Activated CD4-positive, alpha-beta T cell treated with anti-CD3 and anti-CD28 coated beads, Interleukin-2, Interleukin-4, amounts not matched to agents 100 ng/mL and 50 ng/mL, durations not matched to agents 16 hours and 8 hours (primary cell): ENCODE results near the gene TMEM74B.

Experiments used
- DNase-seq: peaks from one replicate; pipeline ENCODE4 v3.0.0-alpha.2; 2020; ENCODE audit warnings: low spot score

The TMEM74B gene

DNA sequence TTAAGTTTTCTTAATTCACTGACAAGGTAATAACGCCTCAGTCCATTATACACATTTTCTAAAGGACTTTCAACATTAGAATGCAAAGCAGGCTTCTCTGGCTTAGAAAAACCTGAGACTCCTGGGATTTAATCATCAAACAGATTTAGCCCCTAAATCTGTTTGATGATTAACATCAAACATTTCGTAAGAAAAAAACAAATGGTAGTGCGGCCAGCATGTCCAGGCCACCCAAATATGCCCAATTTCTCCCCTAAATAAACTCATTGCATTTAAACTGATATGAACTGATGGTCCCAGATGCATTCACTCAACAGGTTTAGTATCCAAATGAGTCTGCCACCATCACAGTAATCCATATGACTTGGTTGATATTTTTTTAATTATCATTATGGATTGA lies 6.2 kb downstream of the TMEM74B start:
- no peak for DNase-seq

DNA sequence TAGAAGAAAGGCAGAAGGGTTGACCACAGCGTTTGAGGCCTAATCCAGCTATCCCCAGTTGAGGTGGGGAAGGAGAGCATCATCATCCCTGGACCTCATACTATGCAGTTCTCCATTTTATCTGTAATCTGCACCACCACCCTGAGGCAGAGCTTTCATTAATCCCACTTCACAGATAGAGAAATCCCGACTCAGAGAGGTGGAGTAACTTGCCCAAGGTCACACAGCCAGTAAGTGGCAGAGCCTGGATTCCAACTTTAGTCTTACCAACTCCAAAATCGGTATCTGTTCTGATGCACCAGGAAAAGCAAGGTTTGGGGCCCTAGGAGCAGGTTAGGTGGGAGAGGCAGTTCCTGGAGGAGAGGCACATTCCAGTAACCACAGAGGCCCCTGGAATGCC lies 6.7 kb downstream of the TMEM74B start:
- no peak for DNase-seq

DNA sequence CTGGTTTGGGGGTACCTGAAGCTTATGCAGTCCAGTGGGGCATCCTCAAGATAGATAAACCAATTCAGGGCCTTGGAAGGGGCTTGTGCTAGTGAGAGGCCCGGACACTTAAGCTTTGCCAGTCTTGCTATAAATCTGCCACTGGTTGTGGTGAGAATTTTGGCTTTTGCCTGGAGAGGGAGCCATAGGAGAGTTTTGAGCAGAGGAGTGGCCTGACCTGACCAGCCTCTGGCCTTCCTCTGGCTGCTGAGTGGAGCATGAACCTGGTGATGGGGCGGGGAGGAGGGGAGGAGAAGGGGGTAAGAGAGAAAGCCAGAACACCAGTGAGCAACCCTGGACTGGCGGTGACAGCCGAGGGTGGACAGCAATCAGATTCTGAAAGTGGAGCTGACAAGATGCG lies 7.1 kb downstream of the TMEM74B start:
- DNase-seq, result no peak

DNA sequence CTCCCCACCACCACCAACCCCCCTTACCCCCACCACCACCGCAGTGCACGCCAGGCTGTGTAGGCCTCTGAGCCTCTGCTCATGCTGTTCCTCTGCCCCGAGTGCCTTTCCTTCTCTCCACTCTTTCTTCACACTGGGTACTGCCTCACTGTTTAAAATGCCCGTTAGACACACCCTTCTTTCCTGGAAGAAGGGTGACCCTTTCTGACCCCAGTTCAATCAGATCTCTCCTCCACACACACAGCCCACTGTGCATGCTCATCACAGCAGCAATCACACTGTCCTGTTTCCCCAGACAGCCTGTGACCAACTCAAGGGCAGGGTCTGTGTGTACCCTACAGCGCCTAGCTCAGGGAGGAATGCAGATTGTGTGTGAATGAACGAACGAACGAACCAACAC lies 10.0 kb downstream of the TMEM74B start:
- no peak for DNase-seq

DNA sequence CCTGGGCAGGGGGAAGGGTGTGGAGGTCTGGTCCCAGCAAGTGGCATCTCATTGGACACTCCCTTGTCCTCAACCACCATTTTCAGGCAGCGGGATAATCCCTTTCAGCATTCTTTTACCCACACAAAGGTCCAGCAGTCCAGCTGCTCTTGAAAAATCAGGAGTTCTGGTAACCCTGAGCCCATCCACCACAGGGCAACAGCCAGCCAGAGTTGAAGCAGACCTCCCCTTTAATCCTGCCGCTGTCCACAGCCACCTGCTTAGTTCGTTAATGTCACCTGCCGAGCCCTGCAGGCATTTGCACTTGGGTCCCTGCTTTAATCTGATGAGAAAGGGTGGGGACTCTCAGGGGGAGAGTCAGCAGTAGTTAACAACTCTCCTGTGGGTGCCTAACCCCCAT lies 11.1 kb downstream of the TMEM74B start:
- no peak for DNase-seq

DNA sequence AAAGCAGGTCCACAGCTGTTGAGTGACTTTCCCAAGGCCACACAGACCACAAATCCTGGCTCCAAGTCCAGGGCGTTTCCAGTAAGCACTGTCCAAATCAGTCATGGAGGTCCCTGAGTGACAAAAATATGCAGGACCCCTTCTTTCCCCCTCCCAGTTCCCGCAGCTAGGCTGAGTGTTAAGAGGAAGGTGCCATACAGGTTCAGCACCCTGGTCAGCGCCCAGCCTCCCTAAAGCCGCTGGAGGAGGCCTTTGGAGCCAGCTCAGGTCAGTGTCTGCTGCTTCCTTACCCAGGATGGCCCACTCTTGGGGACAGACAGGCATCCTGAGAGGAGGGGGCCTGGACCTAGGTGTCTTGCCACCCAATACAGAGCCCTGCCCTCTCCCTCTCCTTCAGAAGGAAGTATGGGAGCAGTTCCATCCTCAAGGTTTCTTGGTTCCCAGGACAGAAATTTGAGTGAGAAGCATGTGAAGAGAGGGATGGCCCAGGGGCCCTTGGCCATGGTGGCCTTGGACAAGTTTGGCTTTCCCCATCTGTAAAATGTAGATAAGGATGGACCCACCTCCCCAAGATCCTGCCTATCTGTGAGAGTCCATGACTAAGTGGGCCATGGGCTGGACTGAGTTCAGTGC lies 13.2 kb downstream of the TMEM74B start:
- no peak for DNase-seq

DNA sequence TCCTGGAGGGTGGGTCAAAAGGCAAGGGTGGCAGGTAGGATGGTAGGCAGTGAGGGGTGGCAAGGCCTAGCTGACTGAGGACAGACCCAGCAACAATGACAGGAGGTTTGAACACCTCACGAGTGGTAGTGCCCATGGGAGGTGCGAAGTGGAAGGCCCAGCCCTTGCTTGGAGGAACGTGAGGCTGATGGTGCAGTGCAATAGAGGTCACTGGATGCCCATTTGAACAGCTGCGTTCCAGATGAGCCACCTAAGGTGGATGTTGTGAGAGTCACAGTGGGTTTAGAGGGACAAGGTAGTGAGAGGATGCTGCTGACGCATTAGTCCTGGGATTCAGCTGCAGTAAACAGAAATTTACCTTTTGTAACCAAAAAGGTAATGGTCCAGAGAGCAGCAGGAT lies 15.6 kb downstream of the TMEM74B start:
- DNase-seq, result no peak

DNA sequence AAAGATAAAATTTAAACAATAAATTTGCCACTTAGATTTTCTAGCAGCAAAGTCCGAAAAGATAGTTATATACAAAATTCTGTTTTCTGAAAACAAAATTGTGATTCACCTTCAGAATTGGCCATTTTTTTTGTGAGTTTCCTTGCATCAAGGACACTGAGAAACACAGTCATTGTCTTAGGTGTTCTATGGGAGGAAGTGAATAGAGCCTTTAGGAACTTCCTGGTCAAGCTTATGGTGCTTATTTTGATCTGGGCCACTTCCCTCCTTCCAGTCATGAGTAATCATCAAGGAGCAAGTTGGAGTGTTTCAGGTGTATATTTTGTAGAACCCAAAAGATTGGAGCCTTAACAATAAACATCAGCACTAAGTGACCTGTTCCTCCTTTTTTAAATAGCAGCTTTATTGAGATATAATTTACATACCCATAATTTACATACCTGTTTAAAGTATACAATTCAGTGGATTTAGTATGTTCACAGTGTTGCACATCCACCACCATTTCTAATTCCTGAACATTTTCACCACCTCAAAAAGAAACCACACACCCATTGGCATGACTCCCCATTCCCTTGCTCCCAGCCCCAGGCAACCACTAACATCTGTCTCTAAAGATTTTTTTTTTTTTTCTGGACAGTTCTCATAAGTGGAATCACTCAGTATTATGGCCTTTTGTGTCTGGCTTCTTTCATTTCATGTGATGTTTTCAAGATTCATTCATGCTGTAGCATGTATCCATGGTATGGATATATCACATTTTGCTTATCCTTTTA lies 17.6 kb downstream of the TMEM74B start:
- no peak for DNase-seq

DNA sequence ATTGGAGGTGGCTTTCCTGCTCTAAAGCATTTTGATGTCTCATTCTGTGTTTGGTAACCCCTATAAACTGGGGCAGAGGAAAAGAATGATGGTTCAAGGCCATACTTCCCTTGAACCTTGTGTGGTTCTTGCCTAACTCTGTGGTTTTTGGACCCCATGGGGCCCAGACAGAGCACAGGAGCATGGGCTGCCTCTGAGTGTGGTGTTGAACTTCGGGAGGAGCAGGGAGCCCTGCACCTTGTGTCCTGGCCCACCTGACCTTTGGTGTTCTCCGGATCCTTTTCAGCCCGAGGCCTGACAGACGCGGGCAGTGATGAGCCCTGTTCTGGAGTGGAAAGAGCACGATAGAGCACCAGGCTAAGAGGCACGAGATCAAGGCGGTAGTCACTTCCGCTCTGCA lies 18.8 kb downstream of the TMEM74B start:
- no peak for DNase-seq

DNA sequence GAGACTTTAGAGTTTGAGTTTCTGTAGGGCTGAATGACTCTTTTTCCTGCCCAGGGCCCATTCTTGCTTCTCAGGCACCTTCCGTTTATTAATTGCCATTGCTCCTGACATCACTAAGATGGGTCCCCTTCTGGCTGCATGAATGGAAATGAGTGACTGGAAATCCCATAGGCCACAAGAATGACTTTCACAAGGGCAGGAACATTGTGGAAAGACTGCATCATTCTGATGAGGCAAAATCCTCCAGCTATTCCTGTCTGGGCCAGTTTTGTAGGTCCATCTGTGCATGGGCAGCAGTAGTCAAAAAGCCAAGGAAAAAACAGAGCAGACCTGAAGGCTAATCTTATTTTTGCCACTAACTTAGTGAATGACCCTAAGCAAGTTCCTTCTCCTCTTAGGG lies 19.3 kb downstream of the TMEM74B start:
- DNase-seq, result no peak

DNA sequence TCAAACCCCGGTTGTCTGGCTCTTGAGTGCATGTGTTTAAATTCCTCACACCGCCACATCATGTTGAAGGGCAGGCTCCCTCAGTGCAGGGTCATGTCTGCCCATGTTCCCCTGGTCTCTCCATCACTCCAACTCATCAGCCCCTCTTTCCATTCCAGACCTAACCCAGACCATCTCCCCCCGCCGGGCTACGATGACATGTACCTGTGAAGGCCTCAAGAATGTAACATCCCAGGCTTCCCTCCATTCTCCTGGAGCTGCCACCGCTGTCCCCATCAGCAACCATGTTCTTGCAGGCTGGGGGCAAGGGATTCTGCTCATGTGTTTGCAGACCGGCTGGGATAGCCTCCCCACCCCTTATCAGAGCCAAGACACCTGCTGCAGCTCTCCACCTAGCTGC lies 19.9 kb downstream of the TMEM74B start:
- DNase-seq, result no peak

DNA sequence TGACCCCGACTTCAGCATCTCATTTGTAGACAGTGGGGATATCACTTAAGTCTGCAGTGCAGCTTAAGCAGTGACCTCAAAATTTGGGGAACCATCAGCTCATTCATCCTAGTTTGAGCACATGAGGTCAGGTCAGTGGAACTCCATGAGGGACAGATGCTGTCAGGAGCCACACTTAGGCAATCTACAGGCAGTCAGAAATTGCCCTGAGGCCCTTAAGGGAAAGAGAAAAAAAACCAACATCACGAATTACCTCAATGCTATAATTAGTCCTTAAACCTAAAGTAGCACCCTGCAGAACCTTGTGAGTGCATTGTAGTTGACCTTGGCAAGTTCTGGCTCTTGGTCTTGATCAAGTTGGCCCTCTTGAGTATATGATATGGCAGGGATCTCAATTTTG lies 21.1 kb downstream of the TMEM74B start:
- no peak for DNase-seq

DNA sequence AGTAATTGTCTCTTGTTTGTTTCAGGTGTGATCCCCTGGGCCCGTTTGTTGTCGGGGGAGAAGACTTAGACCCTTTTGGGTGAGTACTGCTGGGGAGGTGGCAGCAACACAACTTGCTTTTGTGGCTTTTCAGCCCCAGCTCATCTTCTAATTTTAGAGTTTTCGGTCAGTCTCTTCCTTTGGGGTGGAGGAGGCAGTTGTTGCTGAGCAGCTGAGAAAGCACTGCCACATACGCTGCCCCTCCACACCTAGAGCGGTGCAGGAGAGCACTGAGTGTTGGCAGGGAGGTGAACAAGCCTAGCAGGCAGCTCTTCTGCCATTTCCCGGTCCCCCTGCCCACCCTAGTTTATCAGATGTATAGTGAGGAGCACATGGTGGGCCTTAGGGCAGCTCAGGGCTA lies 21.7 kb downstream of the TMEM74B start:
- no peak for DNase-seq

DNA sequence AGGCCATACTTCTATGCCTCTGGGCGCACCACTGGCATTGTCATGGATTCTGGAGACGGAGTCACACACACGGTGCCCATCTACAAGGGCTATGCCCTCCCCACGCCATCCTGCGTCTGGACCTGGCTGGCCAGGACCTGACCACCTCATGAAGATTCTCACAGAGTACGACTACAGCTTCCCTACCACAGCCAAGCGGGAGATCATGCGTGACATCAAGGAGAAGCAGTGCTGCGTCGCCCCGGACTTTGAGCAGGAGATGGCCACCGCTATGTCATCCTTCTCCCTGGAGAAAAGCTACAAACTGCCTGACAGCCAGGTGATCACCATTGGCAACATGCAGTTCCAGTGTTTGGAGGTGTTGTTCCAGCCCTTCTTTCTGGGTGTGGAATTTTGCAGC lies 23.8 kb downstream of the TMEM74B start:
- no peak for DNase-seq

DNA sequence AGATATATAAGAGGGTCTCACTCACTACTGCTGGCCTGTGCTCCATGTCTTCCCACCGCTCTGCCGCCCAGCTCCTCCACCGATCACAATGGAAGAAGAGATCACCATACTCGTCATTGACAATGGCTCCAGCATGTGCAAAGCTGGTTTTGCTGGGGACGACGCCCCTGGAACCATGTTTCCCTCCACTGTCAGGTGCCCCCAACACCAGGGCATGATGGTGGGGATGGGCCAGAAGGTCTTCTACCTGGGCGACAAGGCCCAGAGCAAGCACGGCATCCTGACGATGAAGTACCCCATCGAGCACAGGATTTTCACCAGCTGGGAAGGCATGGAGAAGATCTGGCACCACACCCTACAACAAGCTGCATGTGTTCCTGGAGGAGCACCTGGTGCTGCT lies 24.3 kb downstream of the TMEM74B start:
- DNase-seq, result no peak

DNA sequence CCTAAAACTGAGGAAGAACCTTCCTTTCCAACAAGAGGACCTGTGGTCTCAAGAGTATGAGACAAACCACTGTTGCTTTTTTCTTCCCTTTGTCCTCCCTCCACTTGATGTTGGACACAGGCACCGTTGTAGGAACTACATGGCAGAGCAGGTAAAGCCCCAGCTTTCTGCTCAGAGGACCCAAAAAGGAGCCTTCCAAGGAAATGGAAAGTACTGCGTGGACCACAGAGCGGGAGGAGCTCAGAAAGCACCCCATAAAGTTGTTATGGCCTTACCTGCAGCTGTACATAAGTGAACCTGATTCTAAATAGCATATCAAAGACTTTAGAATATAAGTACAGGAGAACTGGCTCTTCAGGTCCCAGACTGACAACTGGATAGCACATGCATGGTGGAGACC lies 29.4 kb downstream of the TMEM74B start:
- no peak for DNase-seq

DNA sequence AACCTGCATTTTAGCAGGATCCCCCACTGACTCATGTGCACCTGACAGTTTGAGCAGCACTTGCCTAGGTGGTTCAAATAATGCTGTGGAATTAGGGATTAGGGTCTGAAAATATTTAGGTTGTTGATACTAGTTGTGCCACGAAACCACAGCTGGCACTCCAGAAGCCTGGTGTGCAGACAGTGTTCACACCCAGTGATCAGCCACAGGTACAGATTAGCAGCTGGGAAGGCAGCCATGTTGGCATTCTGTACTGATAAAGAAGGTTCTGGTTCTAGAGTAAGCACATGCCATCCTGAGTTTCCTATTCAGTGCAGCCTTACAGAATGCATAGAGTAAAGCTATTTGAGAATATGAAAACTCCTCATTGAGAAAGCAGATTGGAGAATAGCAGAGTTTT lies 30.1 kb downstream of the TMEM74B start:
- DNase-seq, result no peak

DNA sequence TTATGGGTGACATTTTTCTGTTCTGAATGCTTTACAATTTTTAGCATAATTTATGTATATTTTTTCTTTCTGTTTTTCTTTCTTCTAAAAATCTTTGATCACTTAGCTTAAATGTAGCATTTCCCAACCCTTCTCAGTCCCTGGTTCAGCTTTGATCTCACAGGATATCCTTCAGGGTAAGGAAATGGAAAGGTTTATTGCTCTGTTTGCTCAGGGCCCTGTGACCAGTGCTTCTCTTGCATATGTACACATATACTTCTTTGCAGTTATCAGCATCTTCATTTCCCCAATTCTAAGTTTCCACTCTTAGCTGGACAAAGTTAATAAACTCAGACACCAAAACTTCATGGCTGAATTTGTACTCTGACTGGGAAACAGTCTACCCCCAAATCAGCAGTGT lies 30.6 kb downstream of the TMEM74B start:
- no peak for DNase-seq

DNA sequence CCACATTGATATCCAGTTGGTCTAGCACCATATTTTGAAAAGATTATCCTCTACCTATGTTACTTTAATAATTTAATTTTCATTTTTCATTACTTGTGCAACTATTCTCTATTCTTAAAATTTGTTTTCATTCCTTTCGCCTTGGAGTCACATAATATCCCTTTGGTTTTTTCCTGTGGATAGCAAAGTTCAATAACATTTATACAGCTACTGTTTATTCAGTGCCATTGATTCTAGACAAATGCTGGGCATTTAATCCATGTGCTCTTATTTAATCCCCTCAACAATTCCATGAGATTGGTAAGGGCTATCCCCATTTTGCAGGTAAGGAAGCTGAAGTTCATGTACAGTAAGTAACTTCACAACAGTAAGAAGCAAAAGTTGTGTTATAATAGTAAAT lies 33.8 kb downstream of the TMEM74B start:
- DNase-seq, result no peak

DNA sequence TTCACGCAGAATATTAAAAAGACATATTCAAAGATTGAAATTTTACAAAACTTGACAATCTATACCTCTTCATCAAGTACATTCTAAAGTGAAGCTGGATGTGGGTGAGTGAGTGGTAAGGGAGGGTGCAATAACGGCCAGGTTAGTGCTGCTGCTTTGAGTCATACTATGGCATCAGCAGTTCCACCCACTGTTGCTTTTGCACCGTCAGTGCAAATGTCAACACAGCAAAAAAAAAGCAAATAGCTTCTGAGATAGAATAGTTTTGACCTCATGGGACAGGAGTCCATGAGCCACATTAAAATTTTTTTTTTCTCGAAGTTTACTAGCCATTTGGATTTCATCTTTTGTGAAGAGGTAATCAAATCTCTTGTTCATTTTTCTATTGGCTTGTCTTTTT lies 34.6 kb downstream of the TMEM74B start:
- DNase-seq, result peak; percentile 56

DNA sequence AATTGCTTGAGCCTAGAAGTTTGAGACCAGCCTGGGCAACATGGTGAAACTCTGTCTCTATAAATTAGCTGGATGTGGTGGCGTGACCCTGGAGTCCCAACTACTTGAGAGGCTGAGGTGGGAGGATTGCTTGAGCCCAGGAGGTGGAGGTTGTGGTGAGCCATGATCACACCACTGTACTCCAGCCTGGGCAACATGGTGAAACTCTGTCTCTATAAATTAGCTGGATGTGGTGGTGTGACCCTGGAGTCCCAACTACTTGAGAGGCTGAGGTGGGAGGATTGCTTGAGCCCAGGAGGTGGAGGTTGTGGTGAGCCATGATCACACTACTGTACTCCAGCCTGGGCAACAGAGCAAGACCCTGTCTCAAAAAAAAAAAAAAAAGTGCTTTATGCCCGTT lies 35.0 kb downstream of the TMEM74B start:
- DNase-seq, result peak; percentile 27

DNA sequence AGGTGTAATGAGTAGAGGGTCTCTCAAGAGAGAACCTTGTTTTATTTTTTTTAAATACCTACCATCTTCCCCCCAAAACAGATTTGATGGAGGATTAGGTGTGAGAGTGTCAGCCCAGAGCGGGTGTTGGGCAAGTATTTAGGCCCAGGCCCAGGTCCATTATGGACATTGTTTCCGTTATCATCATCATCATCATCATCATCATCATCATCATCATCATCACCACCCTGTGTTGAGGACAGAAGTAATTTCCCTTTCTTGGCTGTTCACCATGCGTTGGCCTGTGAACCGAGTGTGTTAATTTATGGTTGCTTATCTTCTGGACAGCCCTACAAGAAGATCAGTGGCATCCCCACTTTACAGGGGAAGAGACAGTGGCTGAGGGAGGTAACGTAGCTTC lies 37.8 kb downstream of the TMEM74B start:
- no peak for DNase-seq

DNA sequence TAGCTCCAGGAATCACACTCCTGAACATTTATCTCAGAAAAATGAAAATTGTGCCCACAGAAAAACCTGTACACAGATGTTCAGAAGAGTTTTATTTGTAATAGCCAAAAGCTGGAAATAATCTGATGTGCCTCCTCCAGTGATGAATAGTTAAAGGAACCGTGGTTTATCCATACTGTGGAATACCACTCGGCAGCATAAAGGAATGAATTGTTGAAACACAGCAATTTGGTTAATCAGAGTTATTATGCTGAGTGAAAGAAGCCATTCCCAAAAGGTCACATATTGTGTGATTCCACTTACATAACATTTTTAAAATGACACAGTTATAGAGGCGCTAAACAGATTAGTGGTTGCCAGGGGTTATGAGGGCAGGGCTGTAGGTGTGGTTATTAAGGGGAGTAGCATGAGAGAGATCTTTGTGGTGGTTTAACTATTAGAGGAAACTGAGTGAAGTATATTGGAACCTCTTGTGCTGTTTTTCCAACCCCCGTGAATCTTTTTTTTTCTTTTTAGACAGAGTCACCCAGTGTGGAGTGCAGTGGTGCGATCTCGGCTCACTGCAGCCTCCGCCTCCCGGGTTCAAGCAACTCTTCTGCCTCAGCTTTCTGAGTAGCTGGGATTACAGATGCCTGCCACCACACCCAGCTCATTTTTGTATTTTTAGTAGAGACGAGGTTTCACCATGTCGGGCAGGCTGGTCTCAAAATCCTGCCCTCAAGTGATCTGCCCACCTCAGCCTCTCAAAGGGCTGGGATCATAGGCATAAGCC lies 40.2 kb downstream of the TMEM74B start:
- no peak for DNase-seq
